NB4 (cell line): ENCODE measurements around the gene ERI3.

Experiments
- CTCF ChIP-seq: IDR thresholded peaks from one replicate; pipeline ENCODE4 v1.5.1; 2012; ENCODE audit warnings: low read depth, low read length
- MAX ChIP-seq: IDR thresholded peaks from 2 replicates; pipeline ENCODE4 v1.6.1; 2011; ENCODE audit warnings: low read depth, low read length
- MYC ChIP-seq: IDR thresholded peaks from 2 replicates; pipeline ENCODE4 v1.6.1; 2011; ENCODE audit warnings: low read depth, low read length
- POLR2A ChIP-seq: IDR thresholded peaks from 2 replicates; pipeline ENCODE4 v1.6.1; 2011; ENCODE audit warnings: mild to moderate bottlenecking; ENCODE audit not compliant: insufficient read length; ENCODE audit errors: extremely low read depth

- TF ChIP-seq CTCF (no peak), POLR2A (no peak), MYC (no peak), MAX (no peak)
Observed at GRCh38 chr1:44388551-44388950, 33.5 kb upstream of the ERI3 start.
